Lung (tissue), 12 donors: ENCODE measurements around the gene NABP2. TPM values are rescaled to one million over a fixed set of nuclear protein-coding genes. Genes with fewer than 3 reads are reported as not detected.

Experiments used
- ATAC-seq: fragments of 200-7000 bp; cut with Tn5 transposase; one replicate; pipeline ENCODE4 v1.9.1; 2020; ENCODE audit warnings: moderate number of reproducible peaks; ENCODE audit not compliant: insufficient read depth, low FRiP score
- DNase-seq, 3 donors: peaks; one replicate each; pipeline ENCODE4 v3.0.0-alpha.2; 2013 to 2017
- H3K27ac ChIP-seq, 2 donors: one replicate each; pipeline ENCODE4 v1.5.1; 2013; ENCODE audit warnings: mild to moderate bottlenecking in 2 of 2, moderate library complexity in 2 of 2, control low read depth in 1 of 2, inconsistent platforms in 1 of 2, low read depth in 1 of 2, low read length in 1 of 2
- H3K27me3 ChIP-seq, 3 donors: one replicate each; pipeline ENCODE4 v1.5.1; 2013; ENCODE audit warnings: low read length in 2 of 3; ENCODE audit not compliant: control insufficient read depth in 3 of 3, insufficient read depth in 3 of 3
- H3K36me3 ChIP-seq, 4 donors: one replicate each; pipeline ENCODE4 v1.5.1; 2013; ENCODE audit warnings: low read length in 4 of 4, mild to moderate bottlenecking in 1 of 4, moderate library complexity in 1 of 4; ENCODE audit not compliant: control insufficient read depth in 4 of 4, insufficient read depth in 4 of 4
- H3K4me1 ChIP-seq, 5 donors: one replicate each; pipeline ENCODE4 v1.5.1; 2013; ENCODE audit warnings: low read length in 5 of 5, mild to moderate bottlenecking in 2 of 5, moderate library complexity in 1 of 5; ENCODE audit not compliant: control insufficient read depth in 5 of 5, insufficient read depth in 5 of 5
- H3K4me3 ChIP-seq: one replicate; pipeline ENCODE4 v1.5.1; 2013; ENCODE audit warnings: mild to moderate bottlenecking, control low read depth, moderate library complexity
- H3K9ac ChIP-seq, 2 donors: one replicate each; pipeline ENCODE4 v1.5.1; 2013; ENCODE audit warnings: low read length in 2 of 2, control low read depth in 1 of 2; ENCODE audit not compliant: insufficient read depth in 1 of 2
- H3K9me3 ChIP-seq, 4 donors: one replicate each; pipeline ENCODE4 v1.5.1; 2013; ENCODE audit warnings: low read length in 3 of 4, mild to moderate bottlenecking in 1 of 4, moderate library complexity in 1 of 4; ENCODE audit not compliant: control insufficient read depth in 4 of 4, insufficient read depth in 3 of 4
- WGBS, 2 donors: extraction: QIAGEN DNeasy Blood & Tissue Kit; methylation state at CpG; one replicate each; pipeline ENCODE4 v1.1.7; 2013; 5-methylcytosine and 5-hydroxymethylcytosine counted together
- polyA plus RNA-seq, 2 donors: library from polyadenylated mRNA; stranded (reverse); fragments of 200-250 nt; gene quantifications; one replicate each; pipeline ENCODE4 v1.2.1, GENCODE V29; 2013
- total RNA-seq, 2 donors: library from RNA; depleted of rRNA in 1 of 2; stranded (reverse); fragments of >200 nt in 1 of 2; gene quantifications; one replicate each; pipeline ENCODE4 v1.2.1, GENCODE V29; 2014 to 2021
- TF ChIP-seq, protein P1 (sequence below): IDR thresholded peaks from 2 replicates; pipeline ENCODE4 v1.5.1; 2012; ENCODE audit warnings: mild to moderate bottlenecking; ENCODE audit errors: control extremely low read depth, extremely low read depth
- donor health status: control.
- donor health status: control.
- donor health status: Bipolar disorder and iron deficiency.
- donor health status: healthy.
- donor health status: DM: yes; HTN: yes; CAD: no.

NABP2 gene
- total and polyA plus RNA-seq, 4 donors: 11.3 to 31.4 (median 23.0) TPM

DNA sequence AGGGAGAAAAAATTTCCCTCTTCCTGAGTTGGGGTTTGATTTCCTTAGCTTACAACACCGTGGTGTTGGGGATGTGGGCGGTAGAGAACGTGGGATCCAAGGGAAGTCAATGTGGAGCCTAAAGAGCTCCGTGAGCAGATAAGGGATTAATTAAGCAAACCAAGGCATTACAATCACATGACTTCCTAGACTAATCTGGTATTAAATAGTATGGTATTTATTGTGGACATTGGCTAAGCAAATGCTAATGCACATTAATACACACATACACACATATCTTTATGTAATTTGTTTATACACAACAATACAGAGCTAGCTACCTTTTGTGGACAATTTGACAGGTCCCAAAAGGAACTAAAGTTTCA is 1.6 kb upstream of the NABP2 start:
- Histone ChIP-seq H3K36me3 (peaks cover 0 to under 1% (median 0%) of the 10 kb centered on the region in 4 donors), H3K4me1 (peaks cover 4 to 31% (median 14%) of the 10 kb centered on the region in 5 donors), H3K4me3 (peak overlapping the region; percentile 41), H3K9me3 (no peaks in the 10 kb centered on the region), H3K9ac (peak overlapping the region; percentile 33 to 70), H3K27me3 (no peaks in the 10 kb centered on the region), H3K27ac (peak overlapping the region; percentile 91 to 98)
- ATAC-seq (no peak), DNase-seq (no peak)
- TF ChIP-seq, protein P1, sequence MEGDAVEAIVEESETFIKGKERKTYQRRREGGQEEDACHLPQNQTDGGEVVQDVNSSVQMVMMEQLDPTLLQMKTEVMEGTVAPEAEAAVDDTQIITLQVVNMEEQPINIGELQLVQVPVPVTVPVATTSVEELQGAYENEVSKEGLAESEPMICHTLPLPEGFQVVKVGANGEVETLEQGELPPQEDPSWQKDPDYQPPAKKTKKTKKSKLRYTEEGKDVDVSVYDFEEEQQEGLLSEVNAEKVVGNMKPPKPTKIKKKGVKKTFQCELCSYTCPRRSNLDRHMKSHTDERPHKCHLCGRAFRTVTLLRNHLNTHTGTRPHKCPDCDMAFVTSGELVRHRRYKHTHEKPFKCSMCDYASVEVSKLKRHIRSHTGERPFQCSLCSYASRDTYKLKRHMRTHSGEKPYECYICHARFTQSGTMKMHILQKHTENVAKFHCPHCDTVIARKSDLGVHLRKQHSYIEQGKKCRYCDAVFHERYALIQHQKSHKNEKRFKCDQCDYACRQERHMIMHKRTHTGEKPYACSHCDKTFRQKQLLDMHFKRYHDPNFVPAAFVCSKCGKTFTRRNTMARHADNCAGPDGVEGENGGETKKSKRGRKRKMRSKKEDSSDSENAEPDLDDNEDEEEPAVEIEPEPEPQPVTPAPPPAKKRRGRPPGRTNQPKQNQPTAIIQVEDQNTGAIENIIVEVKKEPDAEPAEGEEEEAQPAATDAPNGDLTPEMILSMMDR: no peak
- 1 to 8% methylated on average over 4 of the region's 4 CpGs for WGBS, 2 donors

GRCh38 chr12:56223571-56224101 is 506 bp upstream of the NABP2 start:
- DNase-seq (no peak), ATAC-seq (no peak)
- WGBS, 2 donors: 14 to 25% methylated on average over 15 of the region's 15 CpGs
- Histone ChIP-seq H3K9ac (peak overlapping the region in 1 of 2 donors; percentile 69), H3K9me3 (no peaks in the 10 kb centered on the region), H3K27me3 (no peaks in the 10 kb centered on the region), H3K36me3 (no peaks in the 10 kb centered on the region), H3K4me3 (no peak overlapping the region), H3K27ac (peak overlapping the region; percentile 21 to 85), H3K4me1 (peaks cover 4 to 31% (median 13%) of the 10 kb centered on the region in 5 donors)
- TF ChIP-seq, protein P1: no peak

DNA sequence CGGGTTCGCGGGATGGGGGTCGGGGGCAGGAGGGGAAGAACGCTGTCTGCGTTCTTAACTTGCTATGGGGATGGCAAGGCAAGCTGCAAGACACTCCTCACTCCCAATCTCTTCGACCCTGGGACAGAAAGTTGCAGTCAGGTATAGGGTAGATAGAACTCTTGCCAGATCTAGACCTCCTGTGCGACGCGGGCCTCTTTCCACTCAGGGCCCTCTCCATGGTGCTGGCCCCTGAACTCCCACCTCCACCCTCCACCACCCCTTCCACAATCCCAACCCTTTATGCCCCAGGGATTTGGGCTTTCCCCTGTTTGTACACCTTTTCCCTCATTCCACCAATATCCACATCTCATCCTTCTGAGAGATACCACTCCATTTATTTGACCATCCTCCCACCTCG is 812 bp downstream of the NABP2 start:
- WGBS, 2 donors: 66 to 81% methylated on average over 10 to 11 of the region's 11 CpGs
- peak overlapping the region; percentile 66 for H3K4me3 ChIP-seq
- TF ChIP-seq, protein P1: no peak
- H3K27me3 ChIP-seq: no peaks in the 10 kb centered on the region
- ATAC-seq: no peak
- H3K4me1 ChIP-seq: peaks cover 4 to 31% (median 13%) of the 10 kb centered on the region in 5 donors
- no peak for DNase-seq
- peaks cover 0 to 3% (median 0%) of the 10 kb centered on the region in 4 donors for H3K36me3 ChIP-seq
- no peak overlapping the region for H3K9ac ChIP-seq
- H3K27ac ChIP-seq: no peak overlapping the region
- no peaks in the 10 kb centered on the region for H3K9me3 ChIP-seq

DNA sequence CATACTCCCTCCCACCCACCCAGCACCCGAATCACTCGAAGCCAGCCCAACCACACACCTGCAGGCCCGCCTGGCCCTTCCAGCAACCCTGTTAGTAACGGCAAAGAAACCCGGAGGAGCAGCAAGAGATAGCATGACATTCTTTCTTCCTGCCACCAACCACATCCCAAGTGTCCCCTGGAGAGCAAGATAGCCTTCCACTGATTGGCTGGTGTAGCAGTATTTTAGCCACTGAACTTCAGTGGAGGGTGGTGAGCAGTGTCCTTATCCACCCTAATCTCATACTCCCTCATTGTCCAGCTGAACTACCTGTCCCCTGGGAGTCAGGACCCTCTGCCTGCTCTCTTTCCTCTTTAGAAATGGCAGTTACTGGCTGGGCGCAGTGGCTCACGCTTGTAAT is 4.9 kb downstream of the NABP2 start:
- Histone ChIP-seq H3K9ac (no peak overlapping the region), H3K4me1 (peaks cover 0 to 8% (median 4%) of the 10 kb centered on the region in 5 donors), H3K36me3 (peaks cover 0 to 3% (median 0%) of the 10 kb centered on the region in 4 donors), H3K9me3 (no peaks in the 10 kb centered on the region), H3K4me3 (no peak overlapping the region), H3K27ac (no peak overlapping the region), H3K27me3 (no peaks in the 10 kb centered on the region)
- WGBS, 2 donors: 94 to 95% methylated on average over 7 of the region's 7 CpGs
- no peak for DNase-seq
- ATAC-seq: no peak
- TF ChIP-seq, protein P1: no peak
